Liver (tissue), 5 donors: ENCODE measurements around the gene ZNF33B. TPM values are rescaled to one million over a fixed set of nuclear protein-coding genes. Genes with fewer than 3 reads are reported as not detected.

Source experiments
- polyA plus RNA-seq, 2 donors: library from polyadenylated mRNA; stranded (reverse) in 1 of 2; unstranded in 1 of 2; fragments of 200-250 nt in 1 of 2; fragments of >200 nt in 1 of 2; fragmentation: Nextera tagmentation in 1 of 2; extraction: Ambion mirVana in 1 of 2; gene quantifications; one replicate each; pipeline versions ENCODE4 v1.2.1 to v1.2.3, GENCODE V29; 2013 to 2015
- small RNA-seq: library from RNA; depleted of rRNA; stranded (forward); fragments of <200 nt; gene quantifications from one replicate; pipeline ENCODE3, GENCODE V24; 2014
- total RNA-seq, 2 donors: library from RNA; depleted of rRNA; stranded (reverse); fragments of >200 nt; gene quantifications; one replicate each; pipeline ENCODE4 v1.2.3, GENCODE V29; 2014
- donor health status: healthy.
- donor health status: healthy.
- donor health status: healthy.

ZNF33B gene
- total and polyA plus RNA-seq, 4 donors = 5.6 to 16.0 (median 8.5) TPM

Small RNAs within 50 kb of the gene (small RNA-seq; reads per million reads assigned to genes)
- gene AL022345.1 = not detected
- not detected for gene AL022345.2
- not detected for gene AL022345.3
- gene FXYD6P1 = not detected
- gene RNU6-1170P = not detected

Other genes with a start within 250 kb of the ZNF33B start
- gene BMS1, start 144.2 kb upstream of the ZNF33B start, total RNA-seq = 10 to 100 TPM in 1 of 2 donors, 1 to 10 TPM in 1; 6.1 to 10.4 TPM
- 1 to 10 TPM; 3.6 to 4.2 TPM for gene BMS1, start 144.2 kb upstream of the ZNF33B start, polyA plus RNA-seq